Caki2 (cell line): ENCODE measurements around the gene ALDH16A1. TPM values are rescaled to one million over a fixed set of nuclear protein-coding genes. Genes with fewer than 3 reads are reported as not detected.

Source experiments
- DNase-seq: peaks from one replicate; pipeline ENCODE4 v3.0.0-alpha.2; 2015; ENCODE audit warnings: low read depth
- in situ Hi-C: cut with HindIII; loops from 2 replicates; pipeline ENCODE4 v1.10.0; 2016; ENCODE audit warnings: low sequenced_read_pairs, low pct_unique_long_range_greater_than_20kb, mixed read lengths
- total RNA-seq: library from RNA; depleted of rRNA; stranded (reverse); fragments of >200 nt; shearing (Covaris generic); gene quantifications from 2 replicates; pipeline ENCODE4 v1.2.3, GENCODE V29; 2014; ENCODE audit warnings: low replicate concordance

The ALDH16A1 gene
- total RNA-seq, 1 experiment from 2014 or later: 88.7 TPM

DNA sequence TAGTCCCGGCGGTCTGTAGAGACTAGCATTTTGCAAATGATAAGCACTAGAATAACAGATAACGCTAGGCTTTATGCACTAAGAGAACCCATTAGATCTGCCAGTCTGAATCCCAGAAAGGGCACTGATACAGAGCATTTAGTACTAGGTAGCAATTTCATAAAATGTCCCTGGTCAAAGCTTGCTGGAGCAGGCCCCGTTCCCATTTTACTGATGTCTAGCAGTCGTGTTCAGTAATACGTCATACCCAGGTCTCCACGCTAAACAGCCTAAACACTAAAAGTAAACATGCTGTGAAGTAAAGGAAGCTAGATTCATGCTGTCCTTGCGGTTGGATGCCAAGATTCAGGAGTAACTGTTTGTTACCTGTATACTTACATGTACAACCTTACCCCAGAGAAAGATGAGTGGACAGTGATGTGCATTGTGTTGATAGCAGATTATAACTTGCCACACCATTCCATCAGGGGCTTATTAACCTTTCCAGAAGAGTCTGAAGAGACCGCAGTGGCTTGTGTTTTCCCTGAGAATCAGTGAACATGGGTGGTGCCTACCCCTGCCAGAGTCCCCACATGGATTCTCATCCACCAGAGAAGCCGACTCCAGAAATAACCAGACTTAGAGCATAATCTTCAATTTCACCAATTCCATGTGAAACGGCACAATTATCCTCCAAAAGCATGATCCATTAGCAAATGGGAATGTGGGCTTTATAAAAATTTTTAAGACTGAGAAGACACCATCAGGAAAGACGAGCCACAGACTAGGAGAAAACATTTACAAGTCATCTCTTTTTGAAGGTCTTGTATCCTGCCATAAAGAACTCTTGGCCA is 39.8 kb downstream of the ALDH16A1 start:
- DNase-seq: peak; percentile 56
- in situ Hi-C loops: no loop called here

DNA sequence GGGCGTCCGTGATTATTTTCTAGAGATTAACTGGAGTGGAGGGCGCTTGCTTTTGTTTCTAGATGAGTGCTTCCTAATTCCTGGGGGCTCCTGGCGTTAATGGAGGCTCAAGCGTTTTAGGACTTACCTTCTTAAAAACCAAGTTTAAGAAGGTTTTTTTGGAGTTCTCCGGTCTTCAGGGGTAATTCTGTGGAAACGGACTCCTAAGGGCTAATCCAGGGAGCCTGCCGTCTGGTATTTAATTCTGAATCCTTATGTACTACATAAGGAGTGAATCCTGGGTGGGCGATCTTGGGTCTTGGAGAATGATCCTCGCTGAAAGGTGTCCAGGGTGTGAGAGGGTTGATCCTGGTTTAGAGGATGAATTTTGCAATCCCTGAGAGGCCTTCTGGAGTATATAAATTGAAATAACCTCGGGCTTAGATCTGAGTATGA is 43.6 kb downstream of the ALDH16A1 start:
- in situ Hi-C loops: no loop called here
- no peak for DNase-seq

DNA sequence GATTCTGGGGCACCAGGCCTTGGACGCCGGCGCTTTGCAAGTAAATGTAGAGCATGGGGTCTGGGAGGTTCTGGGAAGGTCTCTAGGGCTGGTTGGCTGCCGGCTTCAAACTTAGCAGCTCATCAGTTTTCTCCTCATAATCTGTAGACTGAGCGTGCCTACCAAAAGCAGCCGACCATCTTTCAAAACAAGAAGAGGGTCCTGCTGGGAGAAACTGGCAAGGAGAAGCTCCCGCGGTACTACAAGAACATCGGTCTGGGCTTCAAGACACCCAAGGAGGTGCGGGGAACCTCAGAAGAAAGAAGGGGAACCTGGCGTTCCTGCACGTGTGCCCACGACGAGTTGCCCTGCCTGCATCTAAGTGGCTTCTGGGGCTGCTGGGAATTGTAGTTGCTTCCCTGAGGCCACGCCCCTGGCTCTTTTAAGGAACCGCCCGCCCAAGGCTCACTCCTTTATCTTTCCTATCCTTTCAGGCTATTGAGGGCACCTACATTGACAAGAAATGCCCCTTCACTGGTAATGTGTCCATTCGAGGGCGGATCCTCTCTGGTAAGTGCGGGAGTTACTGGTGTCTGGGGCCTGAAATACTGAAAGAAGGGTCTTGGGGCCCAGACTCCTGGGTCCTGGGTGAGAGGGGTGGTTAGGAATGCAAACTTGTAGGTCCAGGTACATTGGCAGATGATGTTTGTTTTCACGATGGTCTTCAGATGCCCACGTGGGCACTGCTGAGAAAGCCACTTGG is 44.2 kb downstream of the ALDH16A1 start:
- peak; percentile 59 for DNase-seq
- in situ Hi-C loops: no loop called here

DNA sequence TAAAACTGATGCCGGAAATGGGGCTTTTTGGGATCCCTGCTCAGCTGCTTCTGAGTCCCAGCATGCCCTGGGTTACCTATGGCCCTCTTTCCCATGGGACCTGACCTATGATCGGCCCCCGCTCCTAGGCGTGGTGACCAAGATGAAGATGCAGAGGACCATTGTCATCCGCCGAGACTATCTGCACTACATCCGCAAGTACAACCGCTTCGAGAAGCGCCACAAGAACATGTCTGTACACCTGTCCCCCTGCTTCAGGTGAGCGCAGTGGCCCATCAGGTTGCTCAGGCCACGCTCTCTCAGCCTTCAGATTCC is 44.7 kb downstream of the ALDH16A1 start:
- DNase-seq: no peak
- in situ Hi-C loops: no loop called here

DNA sequence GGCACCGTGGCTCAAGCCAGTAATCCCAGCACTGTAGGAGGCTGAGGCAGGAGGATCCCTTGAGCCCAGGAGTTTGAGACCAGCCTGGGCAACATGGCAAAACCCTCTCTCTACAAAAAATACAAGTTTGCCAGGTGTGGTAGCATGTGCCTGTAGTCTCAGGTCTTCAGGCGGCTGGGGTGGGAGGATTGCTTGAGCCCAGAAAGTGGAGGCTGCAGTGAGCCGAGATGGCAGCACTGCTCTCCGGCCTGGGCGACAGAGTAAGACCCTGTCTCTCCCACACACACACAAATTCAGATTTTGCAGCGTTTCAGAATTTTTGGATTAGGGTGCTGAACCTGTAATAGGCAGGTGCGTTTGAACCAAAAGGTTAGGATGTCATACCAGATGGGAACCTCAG is 45.5 kb downstream of the ALDH16A1 start:
- DNase-seq: no peak
- in situ Hi-C loops: no loop called here

DNA sequence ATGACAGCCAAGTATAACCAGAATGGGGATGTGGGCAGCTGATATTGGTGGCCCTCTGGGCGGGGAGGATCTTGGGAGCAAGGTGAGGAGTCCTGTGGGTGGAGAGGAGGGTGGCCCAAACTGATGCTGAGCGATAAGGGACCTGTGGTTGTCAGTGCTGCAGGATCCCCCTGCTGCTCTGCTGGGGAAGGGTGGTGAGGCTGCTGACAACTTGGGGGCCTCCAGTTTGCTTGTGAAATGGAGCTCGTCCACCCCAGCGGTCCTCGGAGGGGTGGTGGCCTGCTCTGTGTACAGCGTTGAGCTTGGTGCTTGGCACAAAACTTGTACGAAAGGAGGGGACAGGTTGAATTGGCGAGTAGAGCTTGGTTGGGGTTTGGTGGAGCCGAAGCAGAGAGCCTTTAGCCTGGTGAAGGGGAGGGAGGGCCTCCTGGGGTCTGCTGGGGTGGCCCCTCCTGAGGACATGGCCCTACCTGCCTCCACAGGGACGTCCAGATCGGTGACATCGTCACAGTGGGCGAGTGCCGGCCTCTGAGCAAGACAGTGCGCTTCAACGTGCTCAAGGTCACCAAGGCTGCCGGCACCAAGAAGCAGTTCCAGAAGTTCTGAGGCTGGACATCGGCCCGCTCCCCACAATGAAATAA is 46.1 kb downstream of the ALDH16A1 start:
- DNase-seq: no peak
- in situ Hi-C loops: no loop called here

DNA sequence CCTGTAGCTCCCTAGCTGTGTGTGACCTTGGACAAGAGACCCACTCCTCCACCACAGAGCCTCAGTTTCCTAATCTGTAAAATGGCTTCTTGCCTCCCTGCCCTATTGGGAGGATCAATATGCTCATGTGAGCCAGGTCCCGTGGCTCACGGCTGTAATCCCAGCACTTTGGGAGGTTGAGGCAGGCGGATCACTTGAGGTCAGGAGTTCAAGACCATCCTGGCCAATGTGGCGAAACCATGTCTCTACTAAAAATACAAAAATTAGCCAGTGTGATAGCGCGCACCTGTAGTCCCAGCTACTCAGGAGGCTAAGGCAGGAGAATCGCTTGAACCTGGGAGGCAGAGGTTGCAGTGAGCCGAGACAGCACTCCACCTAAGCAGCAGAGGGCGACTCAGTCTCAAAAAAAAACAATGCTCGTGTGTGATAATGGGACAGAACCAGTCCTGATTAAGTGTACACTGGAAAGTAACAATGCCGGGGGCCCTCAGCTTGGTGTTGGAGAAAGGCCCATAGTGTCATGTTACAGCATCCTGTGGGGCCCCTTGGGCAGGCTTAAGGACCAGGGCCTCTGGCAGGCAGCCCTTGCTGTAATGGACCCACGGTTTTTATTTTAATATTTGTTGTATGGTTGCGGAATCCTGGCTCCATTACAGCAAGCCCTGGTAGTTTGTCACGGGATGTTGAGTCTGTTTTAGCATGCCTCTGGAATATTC is 50.0 kb downstream of the ALDH16A1 start:
- DNase-seq: peak; percentile 45
- in situ Hi-C loops: no loop called here

DNA sequence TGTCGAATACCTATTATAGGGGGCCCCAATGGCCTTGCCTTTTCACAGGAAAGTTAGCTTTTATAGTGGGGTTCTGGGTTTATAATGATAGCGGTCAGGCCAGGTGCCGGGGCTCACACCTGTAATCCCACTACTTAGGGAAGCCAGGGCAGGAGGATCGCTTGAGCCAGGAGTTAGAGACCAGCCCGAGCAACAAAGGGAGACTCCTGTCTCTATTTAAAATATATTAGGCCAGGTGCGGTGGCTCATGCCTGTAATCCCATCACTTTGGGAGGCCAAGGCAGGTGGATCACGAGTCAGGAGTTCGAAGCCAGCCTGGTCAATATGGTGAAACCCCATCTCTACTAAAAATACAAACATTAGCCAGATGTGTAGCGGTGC is 50.5 kb downstream of the ALDH16A1 start:
- in situ Hi-C loops: no loop called here
- DNase-seq: no peak

DNA sequence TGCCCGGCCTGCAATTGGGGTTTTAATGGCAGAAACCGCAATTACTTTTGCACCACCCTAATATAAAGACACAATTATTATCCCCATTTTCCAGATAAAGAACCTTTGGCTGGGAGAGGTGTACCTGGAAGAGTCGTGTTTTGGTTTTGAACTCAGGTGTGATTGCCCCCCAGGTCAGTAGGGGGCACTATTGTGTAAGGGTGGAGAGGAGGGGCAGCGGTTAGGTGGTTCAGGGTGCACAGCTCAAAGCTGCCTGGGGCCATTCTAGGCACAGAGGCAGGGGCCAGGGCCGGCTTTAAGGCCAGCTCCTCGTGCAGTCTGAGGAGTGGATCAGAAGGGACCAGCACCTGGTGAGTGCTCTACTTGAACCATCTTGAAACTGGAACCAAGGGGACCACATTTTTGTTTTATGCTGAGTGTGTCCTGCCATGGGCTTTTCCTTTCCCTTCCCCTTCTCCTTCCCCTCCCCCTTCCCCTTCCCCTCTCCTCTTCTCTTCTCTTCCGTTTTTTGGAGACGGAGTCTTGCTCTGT is 53.6 kb downstream of the ALDH16A1 start:
- in situ Hi-C loops: no loop called here
- peak; percentile 64 for DNase-seq

DNA sequence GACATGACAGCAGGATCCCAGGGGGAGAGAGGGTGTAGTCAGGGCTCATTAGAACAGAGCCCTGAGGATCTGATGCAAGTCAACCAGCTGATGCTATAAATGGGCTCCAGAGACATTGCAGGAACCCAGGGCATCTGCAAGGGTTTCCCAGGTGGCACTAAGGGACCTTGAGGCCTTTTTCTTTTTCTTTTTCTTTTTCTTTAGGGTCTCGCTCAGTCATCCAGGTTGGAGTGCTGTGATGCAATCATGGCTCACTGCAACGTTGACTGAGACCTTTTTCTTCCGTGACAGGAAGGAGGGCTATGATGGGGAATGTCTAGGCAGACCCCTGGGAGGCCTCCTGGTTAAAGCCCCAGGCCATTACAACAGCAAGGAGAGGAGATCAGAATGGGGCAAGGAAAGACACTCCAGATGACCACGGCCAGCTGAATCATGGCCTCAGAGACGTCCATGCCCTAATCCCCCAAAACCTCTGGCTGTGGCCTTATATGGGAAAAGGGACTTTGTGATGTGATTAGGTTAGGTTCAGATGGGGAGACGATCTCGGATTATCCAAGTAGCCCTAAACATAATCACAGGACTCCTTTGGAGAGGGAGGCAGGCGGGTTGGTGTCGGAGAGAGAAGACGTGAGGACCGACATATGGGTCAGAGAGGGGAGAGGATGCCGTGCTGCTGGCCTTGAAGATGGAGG is 54.9 kb downstream of the ALDH16A1 start:
- no peak for DNase-seq
- in situ Hi-C loops: no loop called here

DNA sequence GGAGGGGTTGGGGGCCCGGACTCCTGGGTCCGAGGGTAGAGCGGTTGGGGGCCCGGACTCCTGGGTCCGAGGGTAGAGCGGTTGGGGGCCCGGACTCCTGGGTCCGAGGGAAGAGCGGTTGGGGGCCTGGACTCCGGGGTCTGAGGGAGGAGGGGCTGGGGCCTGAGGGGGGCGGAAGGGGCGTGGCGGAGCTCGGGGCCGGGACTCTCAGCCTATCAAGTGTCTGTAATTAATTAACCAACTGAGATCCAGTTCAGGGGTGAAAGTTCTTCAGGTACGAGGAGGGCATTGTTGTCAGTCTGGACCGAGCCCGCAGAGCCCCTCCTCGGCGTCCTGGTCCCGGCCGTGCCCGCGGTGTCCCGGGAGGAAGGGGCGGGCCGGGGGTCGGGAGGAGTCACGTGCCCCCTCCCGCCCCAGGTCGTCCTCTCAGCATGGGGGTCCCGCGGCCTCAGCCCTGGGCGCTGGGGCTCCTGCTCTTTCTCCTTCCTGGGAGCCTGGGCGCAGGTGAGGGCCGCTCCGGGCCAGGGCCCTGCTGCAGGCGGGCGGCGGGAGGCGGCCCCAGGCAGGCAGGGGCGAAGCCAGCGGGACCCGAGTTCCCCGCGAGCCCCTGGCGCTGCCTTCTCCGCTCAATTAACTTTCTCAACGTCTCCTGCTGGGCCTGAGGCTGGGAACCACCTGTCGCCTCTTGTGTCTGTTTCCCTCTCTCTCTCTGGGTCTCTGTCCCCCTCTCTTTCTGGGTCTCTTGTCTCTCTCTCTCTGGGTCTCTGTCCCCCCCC is 60.1 kb downstream of the ALDH16A1 start:
- DNase-seq: peak; percentile 44
- in situ Hi-C loops: no loop called here

DNA sequence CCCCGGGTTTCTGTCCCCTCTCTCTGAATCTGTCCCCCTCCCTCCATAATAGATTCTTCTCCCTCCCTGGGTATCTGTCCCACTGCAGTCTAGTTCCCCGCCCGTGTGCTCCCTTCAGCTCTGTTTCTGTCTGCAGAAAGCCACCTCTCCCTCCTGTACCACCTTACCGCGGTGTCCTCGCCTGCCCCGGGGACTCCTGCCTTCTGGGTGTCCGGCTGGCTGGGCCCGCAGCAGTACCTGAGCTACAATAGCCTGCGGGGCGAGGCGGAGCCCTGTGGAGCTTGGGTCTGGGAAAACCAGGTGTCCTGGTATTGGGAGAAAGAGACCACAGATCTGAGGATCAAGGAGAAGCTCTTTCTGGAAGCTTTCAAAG is 60.7 kb downstream of the ALDH16A1 start:
- in situ Hi-C loops: no loop called here
- no peak for DNase-seq

DNA sequence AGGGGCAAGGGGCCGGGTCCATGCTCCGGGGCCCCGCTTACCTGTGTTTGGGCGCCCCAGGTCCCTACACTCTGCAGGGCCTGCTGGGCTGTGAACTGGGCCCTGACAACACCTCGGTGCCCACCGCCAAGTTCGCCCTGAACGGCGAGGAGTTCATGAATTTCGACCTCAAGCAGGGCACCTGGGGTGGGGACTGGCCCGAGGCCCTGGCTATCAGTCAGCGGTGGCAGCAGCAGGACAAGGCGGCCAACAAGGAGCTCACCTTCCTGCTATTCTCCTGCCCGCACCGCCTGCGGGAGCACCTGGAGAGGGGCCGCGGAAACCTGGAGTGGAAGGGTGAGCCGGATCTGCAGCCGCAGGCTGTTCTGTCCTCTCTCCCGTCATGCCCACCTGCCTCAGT is 61.1 kb downstream of the ALDH16A1 start:
- no peak for DNase-seq
- in situ Hi-C loops: no loop called here

DNA sequence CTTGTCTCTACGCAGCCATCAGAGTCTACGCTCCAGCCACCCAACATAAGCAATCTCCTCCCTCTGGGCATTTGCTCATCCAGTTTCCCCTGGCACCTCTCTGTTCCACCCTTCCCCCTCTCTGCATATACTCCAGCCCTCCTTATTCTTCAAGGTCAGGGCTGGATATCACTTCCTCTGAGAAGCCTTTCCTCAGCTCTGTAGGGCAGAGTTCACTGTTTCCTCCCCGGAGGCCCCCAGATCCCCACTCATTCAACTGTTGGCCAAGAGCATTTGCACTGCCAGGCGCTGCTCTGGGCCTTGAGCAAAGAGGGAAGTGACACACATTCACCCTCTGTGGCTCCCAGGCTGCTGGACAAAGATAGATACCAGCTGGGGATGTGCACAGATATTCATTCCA is 62.7 kb downstream of the ALDH16A1 start:
- no peak for DNase-seq
- in situ Hi-C loops: no loop called here

DNA sequence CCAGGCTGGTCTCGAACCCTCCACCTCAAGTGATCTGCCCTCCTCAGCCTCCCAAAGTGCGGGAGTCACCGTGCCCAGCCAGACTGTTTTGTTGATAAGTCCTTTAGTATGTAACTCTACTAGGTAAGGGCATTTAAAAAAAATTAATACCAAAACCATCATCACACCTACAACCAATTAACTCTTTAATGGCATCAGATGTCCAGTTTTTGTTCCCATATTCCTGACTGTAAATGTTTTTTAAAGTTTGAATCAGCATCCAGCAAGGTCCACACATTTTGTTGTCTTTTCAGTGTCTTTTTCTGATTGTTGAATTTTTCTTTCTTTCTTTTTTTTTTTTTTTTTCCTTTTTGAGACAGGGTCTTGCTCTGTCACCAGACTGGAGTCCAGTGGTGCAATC is 65.0 kb downstream of the ALDH16A1 start:
- in situ Hi-C loops: no loop called here
- no peak for DNase-seq
